HepG2 (cell line): Measurements from ENCODE around the gene ZNF581. TPM values are rescaled to one million over a fixed set of nuclear protein-coding genes. Genes with fewer than 3 reads are reported as not detected.

Experiments used
- ARID4A ChIP-seq: sonication (generic); formaldehyde crosslinking; IDR thresholded peaks from 2 replicates; pipeline ENCODE4 v1.5.0; 2020; ENCODE audit warnings: mild to moderate bottlenecking, missing genetic modification reagents, borderline replicate concordance
- DNMT3B ChIP-seq: conservative IDR thresholded peaks from 2 replicates; pipeline ENCODE4 v1.6.1; 2016; ENCODE audit warnings: missing biosample characterization, control low read depth
- KIAA2018 ChIP-seq: sonication (generic); formaldehyde crosslinking; IDR thresholded peaks from 2 replicates; pipeline ENCODE4 v1.5.0; 2020; ENCODE audit warnings: mild to moderate bottlenecking, missing genetic modification reagents, borderline replicate concordance
- LBX2 ChIP-seq: sonication (generic); formaldehyde crosslinking; IDR thresholded peaks from 2 replicates; pipeline ENCODE4 v1.5.0; 2020; ENCODE audit warnings: missing genetic modification reagents, mild to moderate bottlenecking, borderline replicate concordance
- MNT ChIP-seq: fragments of 450-650 bp; IDR thresholded peaks from 2 replicates; pipeline ENCODE4 v1.6.1; 2016
- RBAK ChIP-seq: sonication (generic); formaldehyde crosslinking; IDR thresholded peaks from 2 replicates; pipeline ENCODE4 v1.5.1; 2020; ENCODE audit warnings: mild to moderate bottlenecking, missing genetic modification reagents
- SNAPC2 ChIP-seq: sonication (generic); formaldehyde crosslinking; IDR thresholded peaks from 2 replicates; pipeline ENCODE4 v1.8.1; 2022; ENCODE audit warnings: mild to moderate bottlenecking, missing genetic modification reagents
- SPEN ChIP-seq: sonication (generic); formaldehyde crosslinking; IDR thresholded peaks from 2 replicates; pipeline ENCODE4 v1.5.1; 2020; ENCODE audit warnings: low read depth, mild to moderate bottlenecking, missing genetic modification reagents
- ZBTB8A ChIP-seq: sonication (generic); formaldehyde crosslinking; IDR thresholded peaks from 2 replicates; pipeline ENCODE4 v1.4.0; 2020; ENCODE audit warnings: mild to moderate bottlenecking, low read depth, missing genetic modification reagents, borderline replicate concordance
- ZNF597 ChIP-seq: sonication (generic); formaldehyde crosslinking; IDR thresholded peaks from 2 replicates; pipeline ENCODE4 v1.5.0; 2020; ENCODE audit warnings: missing genetic modification reagents
- ZNF766 ChIP-seq: sonication (generic); formaldehyde crosslinking; IDR thresholded peaks from 2 replicates; pipeline ENCODE4 v1.5.0; 2020; ENCODE audit warnings: missing genetic modification reagents, borderline replicate concordance
- polyA plus RNA-seq, 8 experiments: library from polyadenylated mRNA; depleted of rRNA in 3 of 8; stranded (reverse) in 7 of 8; unstranded in 1 of 8; fragments of >200 nt; fragmentation: Illumina TruSeq in 4 of 8; extraction: Trizol in 4 of 8; gene quantifications; 2 replicates each; pipeline versions ENCODE4 v1.2.1 to v1.2.3, GENCODE V29; 2011 to 2016; ENCODE audit warnings: low read depth in 4 of 8, missing spikeins in 1 of 8, mixed read lengths in 1 of 8; ENCODE audit not compliant: insufficient read depth in 1 of 8
- total RNA-seq, 5 experiments: library from RNA; depleted of rRNA; stranded (reverse); fragments of >200 nt; fragmentation: Illumina TruSeq; extraction: Trizol; gene quantifications; 2 replicates each; pipeline ENCODE4 v1.2.3, GENCODE V29; 2016; ENCODE audit warnings: low read depth in 1 of 5

Gene ZNF581
- total and polyA plus RNA-seq, 2 of the 13 experiments (the other 11 are each of a cell fraction or from before 2014, with no cell fraction given): 19.6 to 49.5 TPM

- TF ChIP-seq MNT (peak; percentile 19; the same call in 1 of the 2 replicates), SPEN (peak; percentile 74), DNMT3B (CRISPR knock-in tag) (no peak; the same call in 1 of the 2 replicates), KIAA2018 (CRISPR knock-in tag) (no peak), ARID4A (CRISPR knock-in tag) (peak; percentile 70), SNAPC2 (no peak), ZNF766 (CRISPR knock-in tag) (no peak), ZNF597 (CRISPR knock-in tag) (no peak), ZBTB8A (CRISPR knock-in tag) (no peak), RBAK (CRISPR knock-in tag) (no peak), LBX2 (CRISPR knock-in tag) (no peak)
Observed at GRCh38 chr19:55643003-55643886, at the start of gene ZNF581 (continued).
